Measurements from ENCODE around the gene PTGES. TPM values are rescaled to one million over a fixed set of nuclear protein-coding genes. Genes with fewer than 3 reads are reported as not detected.

PTGES gene
- total and polyA plus RNA-seq, 9 of the 15 experiments (the other 6 are each of a cell fraction or from before 2014, with no cell fraction given) = 0.13 TPM; not detected in 8

DNA sequence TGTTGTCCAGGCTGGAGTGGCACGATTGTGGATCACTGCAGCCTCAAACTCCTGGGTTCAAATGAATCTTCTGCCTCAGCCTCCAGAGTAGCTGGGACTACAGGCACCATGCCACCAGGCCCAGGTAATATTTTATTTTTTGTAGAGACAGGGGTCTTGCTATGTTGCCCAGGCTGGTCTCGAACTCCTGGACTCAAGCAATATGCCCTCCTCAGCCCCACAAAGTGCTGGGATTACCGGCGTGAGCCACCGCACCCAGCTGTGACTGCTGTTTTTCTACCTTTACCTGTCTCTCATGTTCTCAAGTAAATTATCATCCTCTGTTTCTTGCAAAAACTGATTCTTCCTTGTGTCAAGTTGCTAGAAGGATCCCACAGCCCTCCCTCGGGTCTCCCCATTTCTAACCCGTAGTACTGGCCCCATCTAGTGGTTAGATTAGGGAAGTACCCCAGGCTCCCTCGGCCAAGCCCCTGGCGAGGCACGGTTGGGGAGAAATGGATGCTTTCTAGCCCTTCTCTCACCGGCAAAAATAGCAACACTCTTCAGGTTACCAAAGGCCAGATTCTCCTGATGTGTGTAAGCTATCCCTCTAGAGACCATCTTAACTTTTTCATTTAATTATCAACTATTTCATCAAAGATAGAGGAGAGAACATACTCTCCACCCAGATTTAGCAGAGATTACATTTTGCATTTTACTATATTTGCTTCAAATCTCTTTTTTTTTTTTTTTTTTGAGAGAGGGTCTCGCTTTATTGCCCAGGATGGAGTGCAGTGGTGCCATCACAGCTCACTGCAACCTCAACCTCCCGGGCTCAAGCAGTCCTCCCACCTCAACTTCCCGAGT is 30.9 kb upstream of the PTGES start (continued):
- TF ChIP-seq, protein P1, sequence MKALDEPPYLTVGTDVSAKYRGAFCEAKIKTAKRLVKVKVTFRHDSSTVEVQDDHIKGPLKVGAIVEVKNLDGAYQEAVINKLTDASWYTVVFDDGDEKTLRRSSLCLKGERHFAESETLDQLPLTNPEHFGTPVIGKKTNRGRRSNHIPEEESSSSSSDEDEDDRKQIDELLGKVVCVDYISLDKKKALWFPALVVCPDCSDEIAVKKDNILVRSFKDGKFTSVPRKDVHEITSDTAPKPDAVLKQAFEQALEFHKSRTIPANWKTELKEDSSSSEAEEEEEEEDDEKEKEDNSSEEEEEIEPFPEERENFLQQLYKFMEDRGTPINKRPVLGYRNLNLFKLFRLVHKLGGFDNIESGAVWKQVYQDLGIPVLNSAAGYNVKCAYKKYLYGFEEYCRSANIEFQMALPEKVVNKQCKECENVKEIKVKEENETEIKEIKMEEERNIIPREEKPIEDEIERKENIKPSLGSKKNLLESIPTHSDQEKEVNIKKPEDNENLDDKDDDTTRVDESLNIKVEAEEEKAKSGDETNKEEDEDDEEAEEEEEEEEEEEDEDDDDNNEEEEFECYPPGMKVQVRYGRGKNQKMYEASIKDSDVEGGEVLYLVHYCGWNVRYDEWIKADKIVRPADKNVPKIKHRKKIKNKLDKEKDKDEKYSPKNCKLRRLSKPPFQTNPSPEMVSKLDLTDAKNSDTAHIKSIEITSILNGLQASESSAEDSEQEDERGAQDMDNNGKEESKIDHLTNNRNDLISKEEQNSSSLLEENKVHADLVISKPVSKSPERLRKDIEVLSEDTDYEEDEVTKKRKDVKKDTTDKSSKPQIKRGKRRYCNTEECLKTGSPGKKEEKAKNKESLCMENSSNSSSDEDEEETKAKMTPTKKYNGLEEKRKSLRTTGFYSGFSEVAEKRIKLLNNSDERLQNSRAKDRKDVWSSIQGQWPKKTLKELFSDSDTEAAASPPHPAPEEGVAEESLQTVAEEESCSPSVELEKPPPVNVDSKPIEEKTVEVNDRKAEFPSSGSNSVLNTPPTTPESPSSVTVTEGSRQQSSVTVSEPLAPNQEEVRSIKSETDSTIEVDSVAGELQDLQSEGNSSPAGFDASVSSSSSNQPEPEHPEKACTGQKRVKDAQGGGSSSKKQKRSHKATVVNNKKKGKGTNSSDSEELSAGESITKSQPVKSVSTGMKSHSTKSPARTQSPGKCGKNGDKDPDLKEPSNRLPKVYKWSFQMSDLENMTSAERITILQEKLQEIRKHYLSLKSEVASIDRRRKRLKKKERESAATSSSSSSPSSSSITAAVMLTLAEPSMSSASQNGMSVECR (CRISPR knock-in tag; IDR thresholded peaks at IDR 0.05) = no peak
- no peak for TF ChIP-seq HNRNPH1 (optimal IDR thresholded peaks at IDR 0.05; ENCODE audit: low read depth, low read length)
- no peak for TF ChIP-seq KLF1 (tag; IDR thresholded peaks at IDR 0.05)
- TF ChIP-seq, protein P2, sequence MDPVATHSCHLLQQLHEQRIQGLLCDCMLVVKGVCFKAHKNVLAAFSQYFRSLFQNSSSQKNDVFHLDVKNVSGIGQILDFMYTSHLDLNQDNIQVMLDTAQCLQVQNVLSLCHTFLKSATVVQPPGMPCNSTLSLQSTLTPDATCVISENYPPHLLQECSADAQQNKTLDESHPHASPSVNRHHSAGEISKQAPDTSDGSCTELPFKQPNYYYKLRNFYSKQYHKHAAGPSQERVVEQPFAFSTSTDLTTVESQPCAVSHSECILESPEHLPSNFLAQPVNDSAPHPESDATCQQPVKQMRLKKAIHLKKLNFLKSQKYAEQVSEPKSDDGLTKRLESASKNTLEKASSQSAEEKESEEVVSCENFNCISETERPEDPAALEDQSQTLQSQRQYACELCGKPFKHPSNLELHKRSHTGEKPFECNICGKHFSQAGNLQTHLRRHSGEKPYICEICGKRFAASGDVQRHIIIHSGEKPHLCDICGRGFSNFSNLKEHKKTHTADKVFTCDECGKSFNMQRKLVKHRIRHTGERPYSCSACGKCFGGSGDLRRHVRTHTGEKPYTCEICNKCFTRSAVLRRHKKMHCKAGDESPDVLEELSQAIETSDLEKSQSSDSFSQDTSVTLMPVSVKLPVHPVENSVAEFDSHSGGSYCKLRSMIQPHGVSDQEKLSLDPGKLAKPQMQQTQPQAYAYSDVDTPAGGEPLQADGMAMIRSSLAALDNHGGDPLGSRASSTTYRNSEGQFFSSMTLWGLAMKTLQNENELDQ (CRISPR knock-in tag; IDR thresholded peaks at IDR 0.05; ENCODE audit: borderline replicate concordance) = no peak
- TF ChIP-seq RAD51 (IDR thresholded peaks at IDR 0.05; ENCODE audit: borderline replicate concordance, low read depth) = no peak
- TF ChIP-seq ZNF165 (CRISPR knock-in tag; IDR thresholded peaks at IDR 0.05; ENCODE audit: borderline replicate concordance) = no peak
- TF ChIP-seq, protein P3, sequence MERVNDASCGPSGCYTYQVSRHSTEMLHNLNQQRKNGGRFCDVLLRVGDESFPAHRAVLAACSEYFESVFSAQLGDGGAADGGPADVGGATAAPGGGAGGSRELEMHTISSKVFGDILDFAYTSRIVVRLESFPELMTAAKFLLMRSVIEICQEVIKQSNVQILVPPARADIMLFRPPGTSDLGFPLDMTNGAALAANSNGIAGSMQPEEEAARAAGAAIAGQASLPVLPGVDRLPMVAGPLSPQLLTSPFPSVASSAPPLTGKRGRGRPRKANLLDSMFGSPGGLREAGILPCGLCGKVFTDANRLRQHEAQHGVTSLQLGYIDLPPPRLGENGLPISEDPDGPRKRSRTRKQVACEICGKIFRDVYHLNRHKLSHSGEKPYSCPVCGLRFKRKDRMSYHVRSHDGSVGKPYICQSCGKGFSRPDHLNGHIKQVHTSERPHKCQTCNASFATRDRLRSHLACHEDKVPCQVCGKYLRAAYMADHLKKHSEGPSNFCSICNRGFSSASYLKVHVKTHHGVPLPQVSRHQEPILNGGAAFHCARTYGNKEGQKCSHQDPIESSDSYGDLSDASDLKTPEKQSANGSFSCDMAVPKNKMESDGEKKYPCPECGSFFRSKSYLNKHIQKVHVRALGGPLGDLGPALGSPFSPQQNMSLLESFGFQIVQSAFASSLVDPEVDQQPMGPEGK (CRISPR knock-in tag; IDR thresholded peaks at IDR 0.05; ENCODE audit: borderline replicate concordance) = no peak
- TF ChIP-seq THRAP3 (IDR thresholded peaks at IDR 0.05; ENCODE audit: borderline replicate concordance) = 0 out of 2 replicates have a peak, but pooled peaks have one; percentile 8
- TF ChIP-seq ZNF3 (CRISPR knock-in tag; IDR thresholded peaks at IDR 0.05) = no peak
- TF ChIP-seq NR2C1 (IDR thresholded peaks at IDR 0.05) = no peak
- TF ChIP-seq NR2C1 (tag; IDR thresholded peaks at IDR 0.05) = no peak
- TF ChIP-seq ZFP1 (CRISPR knock-in tag; IDR thresholded peaks at IDR 0.05) = no peak
- no peak for TF ChIP-seq RBM22 (IDR thresholded peaks at IDR 0.05; ENCODE audit: low read depth, low read length, poor library complexity, severe bottlenecking)
- no peak for TF ChIP-seq NCOA2 (IDR thresholded peaks at IDR 0.05; ENCODE audit: partially characterized antibody in 2 of 2)
- no peak for TF ChIP-seq TCF7L2 (IDR thresholded peaks at IDR 0.05; ENCODE audit: low read depth, low read length)
- no peak for TF ChIP-seq ZNF707 (CRISPR knock-in tag; conservative IDR thresholded peaks at IDR 0.05)
- TF ChIP-seq ZNF696 (CRISPR knock-in tag; conservative IDR thresholded peaks at IDR 0.05) = no peak
- no peak for TF ChIP-seq SREBF2 (CRISPR knock-in tag; IDR thresholded peaks at IDR 0.05)
- no peak for TF ChIP-seq HDAC3 (IDR thresholded peaks at IDR 0.05; ENCODE audit: borderline replicate concordance, partially characterized antibody)
- TF ChIP-seq ZNF41 (CRISPR knock-in tag; conservative IDR thresholded peaks at IDR 0.05) = no peak
